NT2/D1 (cell line): ENCODE measurements around the gene GZMM.

Experiments
- YY1 ChIP-seq: IDR thresholded peaks from 2 replicates; pipeline ENCODE4 v1.6.1; 2011; ENCODE audit not compliant: insufficient read length, insufficient read depth
- ZNF274 ChIP-seq: IDR thresholded peaks from 2 replicates; pipeline ENCODE4 v1.6.1; 2011; ENCODE audit warnings: mild to moderate bottlenecking, low read depth, low read length

- TF ChIP-seq ZNF274 (no peak), YY1 (no peak)
Observed at GRCh38 chr19:541699-542098, 2.2 kb upstream of the GZMM start.
